Ovary (tissue), 3 donors: ENCODE measurements around the gene DES.

Experiments used
- EP300 ChIP-seq: sonication (generic); formaldehyde crosslinking; IDR thresholded peaks from one replicate; pipeline ENCODE4 v1.6.1; 2017; ENCODE audit warnings: antibody characterized with exemption
- TF ChIP-seq, protein P1 (sequence below), 3 donors: fragments of 450-650 bp in 2 of 3; fragments of 200-600 bp in 1 of 3; IDR thresholded peaks; one replicate each; pipeline versions ENCODE4 v1.5.1 to v1.8.0; 2016 to 2022; ENCODE audit warnings: antibody characterized with exemption in 3 of 3, mild to moderate bottlenecking in 1 of 3
- donor health status: DM: no; HTN: no; CAD: no.

DNA sequence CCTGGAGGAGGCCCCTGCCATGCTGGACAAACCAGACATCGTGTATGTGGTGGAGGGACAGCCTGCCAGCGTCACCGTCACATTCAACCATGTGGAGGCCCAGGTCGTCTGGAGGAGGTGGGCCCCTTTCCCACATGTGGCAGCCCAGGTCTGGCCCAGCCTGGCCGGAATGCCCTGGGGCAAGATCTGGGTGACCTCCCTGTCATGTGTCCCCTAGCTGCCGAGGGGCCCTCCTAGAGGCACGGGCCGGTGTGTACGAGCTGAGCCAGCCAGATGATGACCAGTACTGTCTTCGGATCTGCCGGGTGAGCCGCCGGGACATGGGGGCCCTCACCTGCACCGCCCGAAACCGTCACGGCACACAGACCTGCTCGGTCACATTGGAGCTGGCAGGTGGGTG lies 55.3 kb downstream of the DES start:
- TF ChIP-seq, protein P1, sequence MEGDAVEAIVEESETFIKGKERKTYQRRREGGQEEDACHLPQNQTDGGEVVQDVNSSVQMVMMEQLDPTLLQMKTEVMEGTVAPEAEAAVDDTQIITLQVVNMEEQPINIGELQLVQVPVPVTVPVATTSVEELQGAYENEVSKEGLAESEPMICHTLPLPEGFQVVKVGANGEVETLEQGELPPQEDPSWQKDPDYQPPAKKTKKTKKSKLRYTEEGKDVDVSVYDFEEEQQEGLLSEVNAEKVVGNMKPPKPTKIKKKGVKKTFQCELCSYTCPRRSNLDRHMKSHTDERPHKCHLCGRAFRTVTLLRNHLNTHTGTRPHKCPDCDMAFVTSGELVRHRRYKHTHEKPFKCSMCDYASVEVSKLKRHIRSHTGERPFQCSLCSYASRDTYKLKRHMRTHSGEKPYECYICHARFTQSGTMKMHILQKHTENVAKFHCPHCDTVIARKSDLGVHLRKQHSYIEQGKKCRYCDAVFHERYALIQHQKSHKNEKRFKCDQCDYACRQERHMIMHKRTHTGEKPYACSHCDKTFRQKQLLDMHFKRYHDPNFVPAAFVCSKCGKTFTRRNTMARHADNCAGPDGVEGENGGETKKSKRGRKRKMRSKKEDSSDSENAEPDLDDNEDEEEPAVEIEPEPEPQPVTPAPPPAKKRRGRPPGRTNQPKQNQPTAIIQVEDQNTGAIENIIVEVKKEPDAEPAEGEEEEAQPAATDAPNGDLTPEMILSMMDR (IDR thresholded peaks at IDR 0.05), result no peak
- no peak for TF ChIP-seq EP300
